Measurements from ENCODE around the gene IL10RB.

GRCh38 chr21:33219954-33220353, 46.2 kb upstream of the IL10RB start:
- TF ChIP-seq, protein P1, sequence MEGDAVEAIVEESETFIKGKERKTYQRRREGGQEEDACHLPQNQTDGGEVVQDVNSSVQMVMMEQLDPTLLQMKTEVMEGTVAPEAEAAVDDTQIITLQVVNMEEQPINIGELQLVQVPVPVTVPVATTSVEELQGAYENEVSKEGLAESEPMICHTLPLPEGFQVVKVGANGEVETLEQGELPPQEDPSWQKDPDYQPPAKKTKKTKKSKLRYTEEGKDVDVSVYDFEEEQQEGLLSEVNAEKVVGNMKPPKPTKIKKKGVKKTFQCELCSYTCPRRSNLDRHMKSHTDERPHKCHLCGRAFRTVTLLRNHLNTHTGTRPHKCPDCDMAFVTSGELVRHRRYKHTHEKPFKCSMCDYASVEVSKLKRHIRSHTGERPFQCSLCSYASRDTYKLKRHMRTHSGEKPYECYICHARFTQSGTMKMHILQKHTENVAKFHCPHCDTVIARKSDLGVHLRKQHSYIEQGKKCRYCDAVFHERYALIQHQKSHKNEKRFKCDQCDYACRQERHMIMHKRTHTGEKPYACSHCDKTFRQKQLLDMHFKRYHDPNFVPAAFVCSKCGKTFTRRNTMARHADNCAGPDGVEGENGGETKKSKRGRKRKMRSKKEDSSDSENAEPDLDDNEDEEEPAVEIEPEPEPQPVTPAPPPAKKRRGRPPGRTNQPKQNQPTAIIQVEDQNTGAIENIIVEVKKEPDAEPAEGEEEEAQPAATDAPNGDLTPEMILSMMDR (IDR thresholded peaks at IDR 0.05) = no peak
- no peak for TF ChIP-seq EZH2 (IDR thresholded peaks at IDR 0.05; ENCODE audit: borderline replicate concordance, insufficient read depth, low read depth, low read length, poor library complexity, severe bottlenecking)
